Osteoblast (primary cell): ENCODE data around the gene CAST. TPM values are rescaled to one million over a fixed set of nuclear protein-coding genes. Genes with fewer than 3 reads are reported as not detected.
"Not testable (repeated sequence)": the region's sequence is repeated elsewhere in the genome, so short reads cannot be mapped to it uniquely, and the experiment has no call there.

Experiments
- DNase-seq: peaks from one replicate; pipeline ENCODE4 v3.0.0; 2011; ENCODE audit warnings: low spot score, mixed read lengths; ENCODE audit not compliant: insufficient read length; ENCODE audit errors: missing footprints
- H2AFZ ChIP-seq: 2 replicates; pipeline ENCODE4 v1.6.0; 2011; ENCODE audit warnings: mild to moderate bottlenecking, low read length
- H3K27ac ChIP-seq: 2 replicates; pipeline ENCODE4 v1.5.1; 2011; ENCODE audit warnings: mild to moderate bottlenecking, low read depth, low read length, moderate library complexity
- H3K27me3 ChIP-seq: 2 replicates; pipeline ENCODE4 v1.6.0; 2012; ENCODE audit warnings: mild to moderate bottlenecking, control low read depth, inconsistent platforms, low read length, moderate library complexity; ENCODE audit not compliant: insufficient read depth
- H3K36me3 ChIP-seq: 2 replicates; pipeline ENCODE4 v1.5.1; 2011; ENCODE audit warnings: mild to moderate bottlenecking, low read length, control low read depth, moderate library complexity; ENCODE audit not compliant: insufficient read depth
- H3K4me1 ChIP-seq: 2 replicates; pipeline ENCODE4 v1.5.1; 2011; ENCODE audit warnings: mild to moderate bottlenecking, low read length, control low read depth, moderate library complexity; ENCODE audit not compliant: insufficient read depth
- H3K4me2 ChIP-seq: 2 replicates; pipeline ENCODE4 v1.6.0; 2011; ENCODE audit warnings: mild to moderate bottlenecking, low read length; ENCODE audit not compliant: insufficient read depth
- H3K4me3 ChIP-seq: fragments of 200-600 bp; sonication (generic); 3 replicates; pipeline ENCODE4 v1.5.1; 2012; ENCODE audit warnings: mild to moderate bottlenecking, low read length, inconsistent platforms; ENCODE audit not compliant: insufficient read depth
- H3K79me2 ChIP-seq: 2 replicates; pipeline ENCODE4 v1.6.0; 2012; ENCODE audit warnings: mild to moderate bottlenecking, low read length, control low read depth, inconsistent platforms; ENCODE audit not compliant: insufficient read depth
- H3K9me3 ChIP-seq: 2 replicates; pipeline ENCODE4 v1.5.1; 2011; ENCODE audit warnings: low read depth, low read length, control low read depth
- H4K20me1 ChIP-seq: 2 replicates; pipeline ENCODE4 v1.6.0; 2012; ENCODE audit warnings: mild to moderate bottlenecking, low read length, control low read depth; ENCODE audit not compliant: insufficient read depth
- CTCF ChIP-seq: IDR thresholded peaks from 2 replicates; pipeline ENCODE4 v1.5.1; 2011; ENCODE audit warnings: mild to moderate bottlenecking, low read depth, low read length, moderate library complexity; ENCODE audit errors: extremely low read depth
- total RNA-seq: library from RNA; depleted of rRNA; stranded (reverse); fragments of >200 nt; gene quantifications from 2 replicates; pipeline ENCODE4 v1.2.3, GENCODE V29; 2012

The CAST gene
- total RNA-seq, 1 donor, result 278 TPM

GRCh38 chr5:96790961-96791504, 128.9 kb downstream of the CAST start:
- Histone ChIP-seq H3K27ac (peak overlapping the region; percentile 47), H3K36me3 (peaks cover 14% of the 10 kb centered on the region), H3K79me2 (no peaks in the 10 kb centered on the region), H3K27me3 (no peaks in the 10 kb centered on the region), H3K4me2 (peak overlapping the region; percentile 44), H2AFZ (no peak overlapping the region), H3K4me1 (peaks cover 18% of the 10 kb centered on the region), H3K4me3 (peak overlapping the region; percentile 18), H4K20me1 (peaks cover 4% of the 10 kb centered on the region), H3K9me3 (no peaks in the 10 kb centered on the region)
- no peak for DNase-seq
- no peak for TF ChIP-seq CTCF

GRCh38 chr5:96794757-96795156, 132.6 kb downstream of the CAST start:
- Histone ChIP-seq H3K36me3 (peaks cover 29% of the 10 kb centered on the region), H3K79me2 (no peaks in the 10 kb centered on the region), H3K4me3 (no peak overlapping the region), H2AFZ (no peak overlapping the region), H3K9me3 (no peaks in the 10 kb centered on the region), H3K27ac (no peak overlapping the region), H3K4me2 (no peak overlapping the region), H3K4me1 (peaks cover 18% of the 10 kb centered on the region), H3K27me3 (no peaks in the 10 kb centered on the region), H4K20me1 (no peaks in the 10 kb centered on the region)
- no peak for TF ChIP-seq CTCF
- no peak for DNase-seq

DNA sequence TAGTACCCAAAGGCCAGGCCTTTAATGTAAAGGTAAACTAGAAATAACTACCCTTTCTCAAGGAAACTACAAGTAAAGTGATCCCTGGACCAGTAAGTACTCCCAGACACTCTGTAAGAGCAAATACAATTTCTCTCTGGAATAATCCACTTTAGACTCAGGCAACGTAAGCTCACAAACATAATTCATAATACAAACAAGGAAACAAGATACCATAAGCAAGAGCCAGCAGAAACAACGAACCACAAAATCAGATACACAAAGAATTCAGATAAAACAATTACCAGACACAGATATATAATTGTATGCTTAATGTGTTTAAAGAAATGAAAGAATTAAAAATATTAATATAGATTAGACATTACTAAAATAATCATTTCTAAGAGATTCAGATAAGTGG, 133.4 kb downstream of the CAST start:
- H3K4me3 ChIP-seq, result no peak overlapping the region
- no peak overlapping the region for H2AFZ ChIP-seq
- no peak for DNase-seq
- no peaks in the 10 kb centered on the region for H3K79me2 ChIP-seq
- H3K4me1 ChIP-seq, result peaks cover 11% of the 10 kb centered on the region
- H3K36me3 ChIP-seq, result peaks cover 29% of the 10 kb centered on the region
- H3K27me3 ChIP-seq, result no peaks in the 10 kb centered on the region
- TF ChIP-seq CTCF, result no peak
- H3K4me2 ChIP-seq, result no peak overlapping the region
- H3K27ac ChIP-seq, result no peak overlapping the region
- no peaks in the 10 kb centered on the region for H4K20me1 ChIP-seq
- no peaks in the 10 kb centered on the region for H3K9me3 ChIP-seq

DNA sequence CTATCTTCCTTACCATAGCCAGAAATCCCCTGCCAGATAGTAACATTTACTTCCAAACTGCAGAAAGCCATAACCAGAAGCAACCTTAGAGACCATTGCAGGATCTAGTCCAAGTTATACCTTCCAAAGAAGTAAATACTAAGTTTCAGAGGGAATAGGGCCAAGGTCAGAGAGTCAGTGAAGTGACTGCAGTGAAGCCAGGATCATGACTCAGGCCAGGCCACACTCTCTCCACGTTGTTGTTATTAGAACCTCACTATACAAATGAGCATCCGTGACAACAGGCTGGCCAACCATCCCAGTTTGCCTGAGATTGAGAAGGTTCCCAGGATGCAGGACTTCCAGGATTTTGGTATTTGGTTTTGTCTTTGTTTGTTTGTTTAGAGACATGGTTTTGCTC, 134.3 kb downstream of the CAST start:
- no peak overlapping the region for H3K4me2 ChIP-seq
- no peaks in the 10 kb centered on the region for H4K20me1 ChIP-seq
- peaks cover 29% of the 10 kb centered on the region for H3K36me3 ChIP-seq
- H3K27ac ChIP-seq, result no peak overlapping the region
- H3K27me3 ChIP-seq, result no peaks in the 10 kb centered on the region
- TF ChIP-seq CTCF, result no peak
- no peaks in the 10 kb centered on the region for H3K9me3 ChIP-seq
- no peaks in the 10 kb centered on the region for H3K79me2 ChIP-seq
- no peak overlapping the region for H2AFZ ChIP-seq
- H3K4me3 ChIP-seq, result no peak overlapping the region
- DNase-seq, result no peak
- H3K4me1 ChIP-seq, result peaks cover 3% of the 10 kb centered on the region

DNA sequence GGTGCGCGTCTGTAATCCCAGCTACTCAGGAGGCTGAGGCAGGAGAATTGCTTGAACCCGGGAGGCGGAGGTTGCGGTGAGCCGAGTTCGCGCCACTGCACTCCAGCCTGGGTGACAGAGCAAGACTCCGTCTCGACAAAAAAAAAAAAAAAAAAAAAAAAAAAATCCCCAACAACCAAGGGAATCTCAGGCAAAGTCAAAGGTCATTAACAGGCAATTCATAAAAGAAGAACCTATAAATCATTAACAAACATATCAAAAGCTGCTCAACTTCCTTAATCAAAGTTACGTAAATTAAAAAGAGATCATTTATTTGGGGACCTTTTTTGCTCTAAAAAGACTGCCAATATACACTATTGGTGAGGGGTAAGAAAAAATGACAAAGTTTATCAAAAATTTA, 139.5 kb downstream of the CAST start:
- not testable (repeated sequence) for H4K20me1 ChIP-seq, H3K27ac ChIP-seq

More for the DNA sequence above, 139.5 kb downstream of the CAST start:
- not testable (repeated sequence) for H3K79me2 ChIP-seq, H3K27me3 ChIP-seq, H3K9me3 ChIP-seq, H2AFZ ChIP-seq, H3K4me3 ChIP-seq, H3K4me1 ChIP-seq, H3K4me2 ChIP-seq, DNase-seq
- peaks cover 12% of the 10 kb centered on the region for H3K36me3 ChIP-seq
